Suprapubic skin (tissue), 4 donors: Measurements from ENCODE around the gene RLF. TPM values are rescaled to one million over a fixed set of nuclear protein-coding genes. Genes with fewer than 3 reads are reported as not detected.

Source experiments
- DNase-seq, 2 donors: peaks; one replicate each; pipeline ENCODE4 v3.0.0-alpha.2; 2019; ENCODE audit warnings: low spot score in 2 of 2
- H3K27ac ChIP-seq: fragments of 200-600 bp; sonication (generic); one replicate; pipeline ENCODE4 v1.5.1; 2019
- H3K27me3 ChIP-seq: fragments of 200-600 bp; sonication (generic); one replicate; pipeline ENCODE4 v1.5.1; 2019
- H3K36me3 ChIP-seq: fragments of 200-600 bp; sonication (generic); one replicate; pipeline ENCODE4 v1.5.1; 2019
- H3K4me1 ChIP-seq: fragments of 200-600 bp; sonication (generic); one replicate; pipeline ENCODE4 v1.5.1; 2019
- H3K4me3 ChIP-seq: fragments of 200-600 bp; sonication (generic); one replicate; pipeline ENCODE4 v1.5.1; 2019; ENCODE audit warnings: mild to moderate bottlenecking
- H3K9me3 ChIP-seq: fragments of 200-600 bp; sonication (generic); one replicate; pipeline ENCODE4 v1.5.1; 2019
- EP300 ChIP-seq: sonication (generic); formaldehyde crosslinking; IDR thresholded peaks from one replicate; pipeline ENCODE4 v1.6.1; 2017; ENCODE audit warnings: antibody characterized with exemption
- POLR2A ChIP-seq, 2 donors: fragments of 450-650 bp; IDR thresholded peaks; one replicate each; pipeline ENCODE4 v1.6.1; 2017; ENCODE audit warnings: antibody characterized with exemption in 2 of 2, mild to moderate bottlenecking in 2 of 2, moderate library complexity in 2 of 2
- POLR2AphosphoS5 ChIP-seq, 3 donors: sonication (generic); formaldehyde crosslinking; IDR thresholded peaks; one replicate each; pipeline ENCODE4 v1.6.1; 2017; ENCODE audit warnings: antibody characterized with exemption in 3 of 3
- WGBS: methylation state at CpG from one replicate; pipeline ENCODE4 v1.1.5; 2018; 5-methylcytosine and 5-hydroxymethylcytosine counted together
- total RNA-seq, 4 donors: library from RNA; depleted of rRNA; stranded (reverse); fragments of >200 nt; gene quantifications; one replicate each; pipeline ENCODE4 v1.1.0, GENCODE V29; 2016
- TF ChIP-seq, protein P1 (sequence below), 2 donors: fragments of 200-600 bp in 1 of 2; fragments of 450-650 bp in 1 of 2; sonication (generic) in 1 of 2; IDR thresholded peaks; one replicate each; pipeline ENCODE4 v1.5.1; 2016 to 2019; ENCODE audit warnings: antibody characterized with exemption in 2 of 2, mild to moderate bottlenecking in 1 of 2, moderate library complexity in 1 of 2

The RLF gene
- total RNA-seq, 4 donors from 2014 or later: 17.3 to 32.9 (median 21.3) TPM

DNA sequence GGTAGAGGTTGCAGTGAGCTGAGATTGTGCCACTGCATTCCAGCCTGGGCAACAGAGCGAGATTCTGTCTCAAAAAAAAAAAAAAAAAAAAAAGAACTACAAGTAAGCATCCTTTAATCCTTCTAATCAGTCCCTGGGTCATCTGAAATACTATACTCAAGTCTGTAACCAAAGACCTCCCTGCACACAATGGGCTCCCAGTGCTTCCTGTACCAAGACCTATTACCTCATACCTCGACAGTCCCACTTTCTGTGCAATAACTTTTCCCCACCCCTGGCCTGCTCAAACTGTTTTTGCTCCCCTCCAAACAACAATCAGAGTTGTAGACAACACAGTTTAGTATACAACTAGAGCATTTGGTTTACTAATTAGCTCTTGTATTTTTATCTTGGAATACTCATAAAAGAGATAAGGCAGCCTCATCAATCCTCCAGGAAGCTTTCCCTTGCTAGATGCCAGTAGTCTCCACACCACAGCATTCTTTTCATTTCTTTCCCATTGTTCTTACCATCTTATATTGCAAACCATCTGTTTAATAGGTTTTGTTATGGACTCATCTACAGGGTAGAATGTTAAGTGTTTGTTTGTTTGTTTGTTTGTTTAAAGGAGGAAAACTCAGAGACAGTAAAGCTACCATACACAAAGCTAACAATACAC, 19.2 kb upstream of the RLF start:
- DNase-seq: no peak
- peaks cover 14% of the 10 kb centered on the region for H3K27me3 ChIP-seq
- no peaks in the 10 kb centered on the region for H3K9me3 ChIP-seq
- H3K27ac ChIP-seq: no peak overlapping the region
- H3K4me3 ChIP-seq: no peak overlapping the region
- no peaks in the 10 kb centered on the region for H3K4me1 ChIP-seq
- no peaks in the 10 kb centered on the region for H3K36me3 ChIP-seq
- WGBS: 58% methylated on average over 2 of the region's 2 CpGs
- no peak for TF ChIP-seq POLR2AphosphoS5 (IDR thresholded peaks at IDR 0.05)
- no peak for TF ChIP-seq POLR2A (IDR thresholded peaks at IDR 0.05)
- no peak for TF ChIP-seq EP300
- TF ChIP-seq, protein P1, sequence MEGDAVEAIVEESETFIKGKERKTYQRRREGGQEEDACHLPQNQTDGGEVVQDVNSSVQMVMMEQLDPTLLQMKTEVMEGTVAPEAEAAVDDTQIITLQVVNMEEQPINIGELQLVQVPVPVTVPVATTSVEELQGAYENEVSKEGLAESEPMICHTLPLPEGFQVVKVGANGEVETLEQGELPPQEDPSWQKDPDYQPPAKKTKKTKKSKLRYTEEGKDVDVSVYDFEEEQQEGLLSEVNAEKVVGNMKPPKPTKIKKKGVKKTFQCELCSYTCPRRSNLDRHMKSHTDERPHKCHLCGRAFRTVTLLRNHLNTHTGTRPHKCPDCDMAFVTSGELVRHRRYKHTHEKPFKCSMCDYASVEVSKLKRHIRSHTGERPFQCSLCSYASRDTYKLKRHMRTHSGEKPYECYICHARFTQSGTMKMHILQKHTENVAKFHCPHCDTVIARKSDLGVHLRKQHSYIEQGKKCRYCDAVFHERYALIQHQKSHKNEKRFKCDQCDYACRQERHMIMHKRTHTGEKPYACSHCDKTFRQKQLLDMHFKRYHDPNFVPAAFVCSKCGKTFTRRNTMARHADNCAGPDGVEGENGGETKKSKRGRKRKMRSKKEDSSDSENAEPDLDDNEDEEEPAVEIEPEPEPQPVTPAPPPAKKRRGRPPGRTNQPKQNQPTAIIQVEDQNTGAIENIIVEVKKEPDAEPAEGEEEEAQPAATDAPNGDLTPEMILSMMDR (IDR thresholded peaks at IDR 0.05): no peak

DNA sequence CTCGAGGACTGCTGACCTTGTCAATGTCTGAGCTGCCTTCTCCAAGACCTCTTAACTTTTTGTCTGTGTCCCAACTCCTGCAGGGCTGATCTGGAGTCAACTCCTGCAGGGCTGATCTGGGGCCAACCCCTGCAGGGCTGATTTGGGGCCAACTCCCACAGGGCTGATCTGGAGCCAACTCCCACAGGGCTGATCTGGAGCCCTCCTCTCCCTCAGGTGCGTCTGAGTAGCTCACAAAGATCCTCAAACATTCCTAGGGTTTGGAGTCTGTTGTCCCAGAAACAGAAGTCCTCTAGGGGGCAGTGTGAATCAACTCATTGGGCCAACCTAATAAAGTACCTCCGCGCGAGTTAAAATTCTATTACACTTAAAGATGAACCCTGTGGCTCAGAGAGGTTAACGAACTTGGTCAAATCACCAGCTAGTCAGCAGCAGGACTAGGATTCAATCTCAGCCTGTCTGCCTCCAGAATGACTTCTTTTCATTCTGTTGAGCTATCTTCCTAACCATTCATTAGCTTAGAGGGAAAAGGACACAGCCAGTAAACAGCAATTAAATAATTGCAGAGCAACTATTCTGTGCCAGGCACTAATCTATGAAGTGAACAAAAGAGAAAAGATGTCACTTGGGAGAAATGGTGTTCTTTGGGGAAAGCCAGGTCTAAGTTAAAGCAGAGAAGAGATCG, 17.2 kb upstream of the RLF start:
- Histone ChIP-seq H3K36me3 (no peaks in the 10 kb centered on the region), H3K27me3 (peaks cover 19% of the 10 kb centered on the region)

DNA sequence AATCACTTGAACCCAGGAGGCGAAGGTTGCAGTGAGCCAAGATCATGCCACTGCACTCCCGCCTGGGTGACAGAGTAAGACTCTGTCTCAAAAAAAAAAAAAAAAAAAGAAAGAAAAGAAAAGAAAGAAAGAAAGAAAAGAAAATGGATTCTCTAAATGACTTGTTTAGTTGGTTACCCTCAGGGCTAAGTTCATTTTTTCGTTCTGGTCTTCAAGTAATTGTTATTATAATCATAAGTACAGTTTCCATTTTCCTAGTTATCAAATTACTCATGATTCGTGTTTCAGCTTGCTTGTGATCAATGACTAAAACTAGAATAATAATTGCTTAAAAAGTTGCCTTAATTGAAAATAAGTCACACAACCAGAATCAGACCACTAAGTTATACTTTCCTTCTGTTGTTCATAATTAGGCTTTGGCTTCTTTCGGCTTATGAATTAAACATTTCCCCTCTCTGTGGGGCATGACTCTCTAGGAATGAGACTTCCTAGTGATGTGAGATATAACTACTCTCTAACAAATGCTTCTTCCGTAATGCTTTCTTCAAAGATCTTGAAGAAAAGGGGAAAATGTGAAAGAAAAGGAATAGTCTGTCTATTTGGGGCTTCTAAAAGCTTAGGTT, 9.6 kb upstream of the RLF start:
- WGBS: 85% methylated on average over 6 of the region's 6 CpGs
- Histone ChIP-seq H3K4me1 (no peaks in the 10 kb centered on the region), H3K36me3 (no peaks in the 10 kb centered on the region), H3K4me3 (no peak overlapping the region), H3K9me3 (no peaks in the 10 kb centered on the region), H3K27ac (no peak overlapping the region), H3K27me3 (peaks cover 6% of the 10 kb centered on the region)
- no peak for TF ChIP-seq POLR2AphosphoS5 (IDR thresholded peaks at IDR 0.05)
- TF ChIP-seq EP300: no peak
- no peak for TF ChIP-seq POLR2A (IDR thresholded peaks at IDR 0.05)
- TF ChIP-seq, protein P1 (IDR thresholded peaks at IDR 0.05): no peak
- no peak for DNase-seq

More for the DNA sequence above, 17.2 kb upstream of the RLF start:
- no peaks in the 10 kb centered on the region for H3K9me3 ChIP-seq
- DNase-seq: no peak
- TF ChIP-seq, protein P1 (IDR thresholded peaks at IDR 0.05): peak; percentile 60 to 63
- TF ChIP-seq EP300: no peak
- WGBS: 14% methylated on average over 7 of the region's 7 CpGs
- no peak overlapping the region for H3K4me3 ChIP-seq
- no peaks in the 10 kb centered on the region for H3K4me1 ChIP-seq
- H3K27ac ChIP-seq: no peak overlapping the region

DNA sequence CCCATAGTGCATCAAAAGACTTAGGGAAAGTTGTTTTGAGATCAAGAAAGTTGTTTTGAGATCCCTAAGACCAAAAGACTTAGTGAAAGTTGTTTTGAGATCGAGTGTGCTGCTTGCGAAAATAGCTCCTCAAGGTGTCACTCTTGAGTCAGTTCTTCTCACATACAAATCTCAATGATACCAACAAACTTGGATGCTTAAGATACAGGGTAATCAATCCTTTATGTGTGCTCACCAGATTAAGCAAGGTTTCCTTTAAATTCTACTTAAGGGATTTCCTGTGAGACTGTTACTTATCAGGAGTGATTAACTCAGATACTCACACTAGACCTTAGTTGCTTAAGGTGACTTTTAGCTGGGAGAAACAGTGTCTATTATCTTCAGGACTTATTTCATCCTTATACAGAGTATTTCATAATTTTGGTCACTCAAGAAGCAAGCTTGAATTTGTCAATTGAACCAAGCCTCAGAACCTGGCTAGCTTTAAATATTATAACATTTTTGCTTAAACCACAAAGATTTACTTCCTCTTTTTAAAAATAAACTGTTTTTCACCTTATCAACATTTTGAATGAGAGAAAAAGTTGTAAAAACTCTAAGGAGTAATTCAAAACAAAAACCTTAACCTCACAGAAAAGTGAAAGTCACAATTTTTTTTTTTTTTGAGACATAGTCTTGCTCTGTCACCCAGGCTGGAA, 8.0 kb upstream of the RLF start:
- Histone ChIP-seq H3K4me1 (no peaks in the 10 kb centered on the region), H3K27me3 (no peaks in the 10 kb centered on the region), H3K27ac (no peak overlapping the region), H3K9me3 (no peaks in the 10 kb centered on the region), H3K4me3 (no peak overlapping the region), H3K36me3 (no peaks in the 10 kb centered on the region)
- TF ChIP-seq, protein P1 (IDR thresholded peaks at IDR 0.05): peak; percentile 41 to 59
- TF ChIP-seq POLR2AphosphoS5 (IDR thresholded peaks at IDR 0.05): no peak
- no peak for DNase-seq
- 2% methylated on average over 2 of the region's 2 CpGs for WGBS

DNA sequence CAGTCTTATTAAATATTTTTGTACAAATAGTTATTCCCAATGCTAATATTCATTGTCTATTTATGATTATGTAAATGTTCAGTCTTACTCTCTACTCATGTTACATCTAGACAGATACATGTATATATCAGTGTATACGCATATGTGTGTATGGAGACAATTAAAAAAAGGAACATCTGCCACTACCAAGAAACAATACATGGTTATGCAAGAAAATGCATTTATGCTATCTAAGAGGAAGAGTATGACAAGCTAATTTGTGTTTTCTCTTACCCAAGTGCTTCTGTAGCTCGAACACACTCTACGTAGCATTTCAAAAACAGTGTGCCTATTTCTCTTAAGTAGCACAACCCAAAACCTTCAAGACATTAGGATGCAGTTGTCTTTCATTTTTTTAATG, 6.1 kb upstream of the RLF start:
- WGBS: 65% methylated on average over 3 of the region's 3 CpGs
- TF ChIP-seq POLR2AphosphoS5 (IDR thresholded peaks at IDR 0.05): no peak
- TF ChIP-seq POLR2A (IDR thresholded peaks at IDR 0.05): no peak
- TF ChIP-seq EP300: no peak
- TF ChIP-seq, protein P1 (IDR thresholded peaks at IDR 0.05): no peak
- H3K4me1 ChIP-seq: no peaks in the 10 kb centered on the region

More for the DNA sequence above, 6.1 kb upstream of the RLF start:
- Histone ChIP-seq H3K27ac (no peak overlapping the region), H3K27me3 (no peaks in the 10 kb centered on the region), H3K4me3 (no peak overlapping the region), H3K9me3 (no peaks in the 10 kb centered on the region), H3K36me3 (no peaks in the 10 kb centered on the region)
- no peak for DNase-seq
